A673 (cell line): ENCODE results near the gene MLIP. TPM values are rescaled to one million over a fixed set of nuclear protein-coding genes. Genes with fewer than 3 reads are reported as not detected.

Source experiments
- BruUV-seq: library from RNA; stranded (reverse); fragments of 400-500 nt; replicated peaks from 2 replicates; lab custom pipeline; 2021; lab: Mats Ljungman, UMichigan
- CTCF ChIA-PET: fragments of 300-600 bp; sonication (Branson Sonifier 250); formaldehyde crosslinking; loops from one replicate; lab custom pipeline; 2022; ENCODE audit warnings: antibody characterized with exemption; lab: Charles Lee
- POLR2A ChIA-PET: fragments of 300-600 bp; sonication (Branson Sonifier 250); formaldehyde crosslinking; loops from one replicate; lab custom pipeline; 2022; ENCODE audit warnings: antibody characterized with exemption; ENCODE audit not compliant: low non-redundant PET; lab: Charles Lee
- DNase-seq: peaks from one replicate; pipeline ENCODE4 v3.0.0-alpha.2; 2015; ENCODE audit warnings: low spot score
- H3K27ac ChIP-seq: fragments of 200-600 bp; sonication (generic); 2 replicates; pipeline ENCODE4 v1.5.1; 2016; ENCODE audit warnings: mixed run types, low read depth, mild to moderate bottlenecking, mixed read lengths, antibody characterized with exemption, low read length; ENCODE audit not compliant: poor library complexity, severe bottlenecking
- H3K27me3 ChIP-seq: fragments of 200-600 bp; sonication (generic); replicated peaks from 2 replicates; pipeline ENCODE4 v1.6.1; 2017; ENCODE audit warnings: mixed run types, low read depth, mild to moderate bottlenecking, mixed read lengths, antibody characterized with exemption, low read length; ENCODE audit not compliant: insufficient read depth, poor library complexity
- H3K36me3 ChIP-seq: fragments of 200-600 bp; sonication (generic); 2 replicates; pipeline ENCODE4 v1.6.1; 2016; ENCODE audit warnings: mixed run types, mild to moderate bottlenecking, mixed read lengths, antibody characterized with exemption, low read length; ENCODE audit not compliant: insufficient read depth, poor library complexity, severe bottlenecking
- H3K4me1 ChIP-seq: fragments of 200-600 bp; sonication (generic); 2 replicates; pipeline ENCODE4 v1.6.1; 2017; ENCODE audit warnings: mixed run types, mild to moderate bottlenecking, mixed read lengths, antibody characterized with exemption, low read length; ENCODE audit not compliant: insufficient read depth, poor library complexity, severe bottlenecking
- H3K4me3 ChIP-seq: fragments of 200-600 bp; sonication (generic); 2 replicates; pipeline ENCODE4 v1.5.1; 2016; ENCODE audit warnings: low read depth, mixed run types, mild to moderate bottlenecking, mixed read lengths, low read length; ENCODE audit not compliant: poor library complexity, severe bottlenecking
- H3K9me3 ChIP-seq: fragments of 200-600 bp; sonication (generic); 2 replicates; pipeline ENCODE4 v1.6.1; 2016; ENCODE audit warnings: mixed run types, low read depth, mild to moderate bottlenecking, mixed read lengths, antibody characterized with exemption, low read length; ENCODE audit not compliant: poor library complexity, severe bottlenecking
- CTCF ChIP-seq: fragments of 300-800, 200-600 bp; sonication (generic); conservative IDR thresholded peaks from 2 replicates; pipeline ENCODE4 v1.5.1; 2017; ENCODE audit warnings: low read depth, mild to moderate bottlenecking, antibody characterized with exemption, low read length, moderate library complexity, mixed read lengths
- EZH2 ChIP-seq: fragments of 200-600 bp; sonication (generic); IDR thresholded peaks from 2 replicates; pipeline ENCODE4 v1.6.1; 2017; ENCODE audit warnings: borderline replicate concordance, low read depth, mild to moderate bottlenecking, mixed read lengths, antibody characterized with exemption, low read length; ENCODE audit not compliant: poor library complexity, severe bottlenecking
- intact Hi-C: fragments of 100-400 bp; cut with micrococcal nuclease; formaldehyde crosslinking; loops from one replicate; pipeline ENCODE4 v1.10.0; 2022; ENCODE audit not compliant: unreplicated experiment
- total RNA-seq: library from RNA; stranded (reverse); gene quantifications from 2 replicates; pipeline ENCODE4 v1.2.3, GENCODE V29; 2021

Gene MLIP
- total RNA-seq, 1 experiment from 2014 or later, result 0.58 TPM

GRCh38 chr6:54133186-54133585, 21.9 kb downstream of the MLIP start:
- TF ChIP-seq CTCF (no peak), EZH2 (no peak)
- Histone ChIP-seq H3K27ac (no peak overlapping the region), H3K27me3 (no peaks in the 10 kb centered on the region), H3K4me3 (no peak overlapping the region), H3K36me3 (no peaks in the 10 kb centered on the region), H3K9me3 (no peaks in the 10 kb centered on the region), H3K4me1 (peaks cover 22% of the 10 kb centered on the region)
- BruUV-seq, result no TSS peak
- intact Hi-C loops, result no loop called here
- ChIA-PET CTCF (no interaction called here), POLR2A (no interaction called here)
- no peak for DNase-seq

- ChIA-PET POLR2A (no interaction called here), CTCF (no interaction called here)
- Histone ChIP-seq H3K27ac (no peak overlapping the region), H3K9me3 (no peaks in the 10 kb centered on the region), H3K27me3 (no peaks in the 10 kb centered on the region), H3K4me3 (no peak overlapping the region), H3K4me1 (peaks cover 22% of the 10 kb centered on the region), H3K36me3 (no peaks in the 10 kb centered on the region)
- intact Hi-C loops, result no loop called here
- DNase-seq, result no peak
- no peak for TF ChIP-seq EZH2
- no peak for TF ChIP-seq CTCF
- BruUV-seq, result no TSS peak
Measured at GRCh38 chr6:54134935-54135334, 23.7 kb downstream of the MLIP start.

GRCh38 chr6:54135665-54136369, 24.6 kb downstream of the MLIP start:
- peak overlapping the region; percentile 25 for H3K4me3 ChIP-seq
- POLR2A ChIA-PET, result no interaction called here
- CTCF ChIA-PET, result no interaction called here
- TF ChIP-seq EZH2 (no peak), CTCF (no peak)
- no peaks in the 10 kb centered on the region for H3K27me3 ChIP-seq
- H3K27ac ChIP-seq, result peak overlapping the region; percentile 41
- peak; percentile 94 for DNase-seq
- intact Hi-C loops, result no loop called here
- H3K4me1 ChIP-seq, result peaks cover 22% of the 10 kb centered on the region
- BruUV-seq, result no TSS peak
- H3K36me3 ChIP-seq, result no peaks in the 10 kb centered on the region
- no peaks in the 10 kb centered on the region for H3K9me3 ChIP-seq
